ENCODE measurements around the gene ETS1.

Gene ETS1

DNA sequence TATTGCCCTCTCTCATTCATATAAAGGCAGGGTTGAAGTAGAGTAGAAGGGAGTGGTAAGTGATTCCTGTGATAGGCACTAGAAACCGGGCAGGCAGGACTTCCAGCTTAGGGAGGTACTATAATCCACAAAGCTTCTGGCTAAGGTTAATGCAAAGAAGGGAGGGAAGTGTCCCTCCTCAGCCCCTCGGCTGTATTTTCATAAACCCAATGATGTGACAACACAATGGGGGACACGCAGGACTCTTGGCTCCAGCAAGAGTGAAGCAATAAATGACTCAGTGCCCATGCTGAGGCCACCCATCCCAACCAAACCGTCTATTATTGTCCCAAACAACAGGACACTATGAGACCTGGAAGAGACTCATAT lies 90.7 kb downstream of the ETS1 start:
- no peak overlapping the region for H3K4me3 ChIP-seq (ENCODE audit: low read depth, low read length)
- no peaks in the 10 kb centered on the region for H3K27me3 ChIP-seq (ENCODE audit: control insufficient read depth, insufficient read depth, low read length)

DNA sequence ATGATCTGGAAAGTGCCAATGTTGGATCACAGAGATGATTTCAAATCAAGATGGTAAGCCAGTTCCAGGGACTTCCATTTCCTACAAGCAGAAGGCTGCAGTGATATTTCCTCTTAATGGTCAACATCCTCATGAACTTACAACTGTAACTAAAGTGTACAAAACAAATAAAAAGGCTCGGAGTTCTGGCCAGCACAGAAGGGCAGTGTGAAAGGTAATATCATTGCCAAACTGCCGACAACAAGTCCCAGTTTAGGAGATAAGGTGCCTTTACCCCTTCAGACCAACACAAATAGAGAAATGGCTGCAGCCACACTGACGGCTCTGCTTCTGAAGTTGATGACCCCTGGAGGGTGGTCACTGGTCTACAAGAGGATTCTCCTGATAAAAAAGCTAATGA lies 91.1 kb downstream of the ETS1 start:
- Histone ChIP-seq H3K9ac (ENCODE audit: low read depth, low read length) (no peak overlapping the region), H3K27me3 (ENCODE audit: control insufficient read depth, insufficient read depth, low read length) (no peaks in the 10 kb centered on the region), H3K9me3 (ENCODE audit: control insufficient read depth, insufficient read depth, low read length) (no peaks in the 10 kb centered on the region), H3K4me1 (ENCODE audit: control insufficient read depth, insufficient read depth, low read length) (peaks cover 14% of the 10 kb centered on the region), H3K4me3 (ENCODE audit: low read depth, low read length) (no peak overlapping the region), H3K36me3 (ENCODE audit: control insufficient read depth, insufficient read depth, low read length) (no peaks in the 10 kb centered on the region), H3K27ac (ENCODE audit: low read depth, low read length) (peak overlapping the region; percentile 66)

More for the DNA sequence above, 90.7 kb downstream of the ETS1 start:
- Histone ChIP-seq H3K9me3 (ENCODE audit: control insufficient read depth, insufficient read depth, low read length) (no peaks in the 10 kb centered on the region), H3K27ac (ENCODE audit: low read depth, low read length) (peak overlapping the region; percentile 66), H3K36me3 (ENCODE audit: control insufficient read depth, insufficient read depth, low read length) (no peaks in the 10 kb centered on the region), H3K4me1 (ENCODE audit: control insufficient read depth, insufficient read depth, low read length) (peaks cover 14% of the 10 kb centered on the region), H3K9ac (ENCODE audit: low read depth, low read length) (no peak overlapping the region)

DNA sequence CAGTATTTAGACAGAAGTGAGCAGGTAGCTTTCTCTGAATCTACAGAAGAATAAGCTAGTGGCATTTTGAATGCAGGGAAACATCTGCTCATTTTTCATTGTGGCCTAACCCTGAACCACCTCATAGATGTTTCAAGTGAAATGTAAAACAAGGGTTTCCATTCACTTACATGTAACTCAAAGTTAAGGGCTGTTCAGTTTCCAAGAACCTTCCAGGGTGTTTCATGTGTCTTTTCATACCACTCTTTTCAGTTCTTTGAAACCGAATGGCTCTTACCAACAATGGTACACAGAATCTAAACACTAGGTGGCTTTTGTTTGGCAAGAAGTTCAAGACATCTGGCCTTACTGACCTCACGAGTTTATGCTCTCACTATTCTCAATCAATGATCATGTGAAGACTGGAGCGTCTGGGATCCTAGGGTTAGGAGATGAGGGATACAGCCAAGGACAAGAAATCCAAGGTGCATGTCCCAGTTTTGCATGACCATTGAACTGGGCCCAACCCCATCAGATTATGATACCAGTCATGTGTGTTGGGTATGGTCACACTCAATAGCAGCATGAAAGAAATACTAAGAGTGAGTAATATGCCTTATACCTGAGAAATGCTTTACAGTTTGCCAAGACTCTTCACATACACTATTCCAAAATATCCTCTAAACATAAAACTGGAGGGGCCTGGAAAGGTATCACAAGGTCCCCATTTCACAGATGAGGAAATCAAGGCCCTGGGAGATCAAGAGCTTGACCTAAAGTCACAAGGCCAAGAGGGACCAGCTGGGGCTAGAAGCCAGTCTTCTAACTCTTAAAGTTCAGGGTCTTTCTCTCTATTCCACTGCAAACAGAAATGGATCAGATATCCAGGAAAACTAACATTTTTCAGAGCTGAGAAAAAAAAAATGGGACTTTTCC lies 92.7 kb downstream of the ETS1 start:
- H3K27ac ChIP-seq (ENCODE audit: low read depth, low read length), result no peak overlapping the region
- peaks cover 6% of the 10 kb centered on the region for H3K36me3 ChIP-seq (ENCODE audit: control insufficient read depth, insufficient read depth, low read length)
- H3K4me3 ChIP-seq (ENCODE audit: low read depth, low read length), result no peak overlapping the region
- H3K4me1 ChIP-seq (ENCODE audit: control insufficient read depth, insufficient read depth, low read length), result peaks cover 14% of the 10 kb centered on the region
- H3K27me3 ChIP-seq (ENCODE audit: control insufficient read depth, insufficient read depth, low read length), result no peaks in the 10 kb centered on the region
- no peaks in the 10 kb centered on the region for H3K9me3 ChIP-seq (ENCODE audit: control insufficient read depth, insufficient read depth, low read length)
- no peak overlapping the region for H3K9ac ChIP-seq (ENCODE audit: low read depth, low read length)

DNA sequence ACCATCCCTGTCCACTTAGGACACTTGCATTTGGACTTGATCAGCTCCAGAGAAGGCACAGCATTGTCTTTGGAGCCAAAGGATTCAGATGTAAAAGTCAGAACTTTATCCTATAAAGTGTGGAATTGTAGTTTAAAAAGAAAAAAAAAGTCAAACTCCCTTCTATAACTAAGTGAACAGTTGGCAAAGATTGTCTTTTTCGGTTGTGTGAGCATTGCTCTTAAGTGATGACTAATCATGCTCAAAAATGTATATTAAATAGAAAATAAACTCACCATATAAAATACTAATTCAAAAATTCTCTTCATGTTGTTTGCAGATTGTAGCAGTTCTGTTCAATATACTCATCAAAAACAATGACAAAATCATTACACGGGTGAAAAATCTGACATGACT lies 93.8 kb downstream of the ETS1 start:
- Histone ChIP-seq H3K9ac (ENCODE audit: low read depth, low read length) (no peak overlapping the region), H3K27ac (ENCODE audit: low read depth, low read length) (no peak overlapping the region), H3K9me3 (ENCODE audit: control insufficient read depth, insufficient read depth, low read length) (no peaks in the 10 kb centered on the region), H3K4me1 (ENCODE audit: control insufficient read depth, insufficient read depth, low read length) (peaks cover 14% of the 10 kb centered on the region), H3K27me3 (ENCODE audit: control insufficient read depth, insufficient read depth, low read length) (no peaks in the 10 kb centered on the region), H3K4me3 (ENCODE audit: low read depth, low read length) (no peak overlapping the region), H3K36me3 (ENCODE audit: control insufficient read depth, insufficient read depth, low read length) (peaks cover 17% of the 10 kb centered on the region)

DNA sequence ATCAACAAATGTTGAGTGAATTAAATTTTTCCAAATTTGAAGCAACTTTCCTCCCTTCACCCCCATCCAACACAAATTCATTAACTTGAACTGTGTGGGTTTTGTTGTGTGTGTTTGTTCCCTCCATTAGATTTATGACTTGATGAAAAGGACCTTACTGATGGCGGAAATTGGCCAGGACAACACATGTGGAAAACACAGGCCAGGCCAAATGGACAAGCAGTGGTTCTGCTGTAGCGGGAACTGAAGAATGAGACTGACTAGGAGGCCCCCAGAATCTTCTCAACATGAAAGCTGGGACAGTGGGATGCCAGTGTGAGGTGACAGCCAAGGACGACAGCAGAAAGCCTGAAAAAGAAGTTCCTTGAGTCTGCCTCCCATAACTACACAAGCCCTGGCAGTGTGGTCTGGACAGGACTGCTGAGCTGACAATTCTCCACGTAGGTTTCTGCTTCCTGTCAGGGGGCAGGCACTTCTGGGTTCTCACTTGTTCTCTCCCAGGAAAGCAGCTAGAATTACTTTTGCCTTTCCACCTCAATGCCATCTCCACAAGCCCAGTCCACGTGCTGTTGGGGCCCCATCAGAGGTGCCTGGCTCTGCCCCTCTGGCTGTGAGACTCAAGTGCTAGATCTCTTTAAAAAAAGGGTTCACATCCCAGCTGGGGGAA lies 94.3 kb downstream of the ETS1 start:
- Histone ChIP-seq H3K4me1 (ENCODE audit: control insufficient read depth, insufficient read depth, low read length) (peaks cover 14% of the 10 kb centered on the region), H3K4me3 (ENCODE audit: low read depth, low read length) (no peak overlapping the region), H3K27ac (ENCODE audit: low read depth, low read length) (no peak overlapping the region), H3K9me3 (ENCODE audit: control insufficient read depth, insufficient read depth, low read length) (no peaks in the 10 kb centered on the region), H3K36me3 (ENCODE audit: control insufficient read depth, insufficient read depth, low read length) (peaks cover 19% of the 10 kb centered on the region), H3K9ac (ENCODE audit: low read depth, low read length) (no peak overlapping the region), H3K27me3 (ENCODE audit: control insufficient read depth, insufficient read depth, low read length) (no peaks in the 10 kb centered on the region)

DNA sequence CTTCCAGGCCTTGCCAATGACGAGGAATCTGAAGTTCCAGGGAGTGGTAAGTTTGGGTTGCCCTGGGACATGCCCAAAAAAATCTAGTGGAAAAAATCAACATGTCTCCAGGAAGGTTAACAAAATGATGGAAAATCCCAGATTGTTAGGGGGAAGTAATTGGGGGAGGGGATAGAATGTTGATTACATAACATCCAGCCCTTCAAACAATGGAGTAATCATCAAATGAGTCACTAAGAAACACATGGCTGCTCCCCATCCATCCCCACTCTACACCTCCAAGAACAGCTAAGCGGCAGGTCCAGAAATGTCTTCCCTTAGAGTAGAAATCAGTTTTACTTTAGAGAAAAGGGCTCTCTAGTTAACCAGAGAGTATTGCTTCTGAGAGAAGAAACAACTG lies 94.9 kb downstream of the ETS1 start:
- peaks cover 19% of the 10 kb centered on the region for H3K36me3 ChIP-seq (ENCODE audit: control insufficient read depth, insufficient read depth, low read length)

DNA sequence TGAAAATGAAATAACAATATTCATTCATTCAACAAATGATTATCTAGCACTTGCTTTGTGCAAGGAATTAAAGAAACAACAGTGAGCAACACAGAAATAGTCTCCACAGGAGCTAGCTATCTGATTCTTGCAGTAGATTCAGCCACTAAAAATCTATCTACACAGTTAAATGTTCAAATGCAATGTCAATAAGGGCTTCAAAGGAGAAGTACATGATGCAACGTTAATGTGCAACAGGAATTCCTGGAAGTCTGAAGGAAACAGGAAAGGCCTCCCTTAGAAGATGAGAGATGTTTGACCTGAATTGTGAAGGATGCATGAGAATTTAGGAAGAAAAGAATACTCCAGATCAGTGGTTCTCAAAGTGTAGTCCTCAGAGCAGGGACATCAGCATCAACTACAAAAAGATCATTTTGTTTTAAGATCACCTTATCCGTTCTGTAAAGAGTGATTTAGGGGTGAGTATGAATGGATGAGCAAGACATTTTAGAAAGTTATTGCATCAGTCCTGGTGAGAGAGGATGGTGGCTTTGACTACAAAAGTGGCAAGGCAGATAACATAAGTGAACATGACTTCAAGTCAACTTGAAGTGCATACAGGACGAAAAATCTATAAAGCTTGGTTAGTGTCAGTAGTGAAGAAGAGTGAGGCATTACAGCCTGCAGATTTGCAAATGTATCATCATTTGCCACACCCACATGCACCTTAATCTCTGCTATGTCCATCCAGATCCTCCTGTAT lies 96.0 kb downstream of the ETS1 start:
- peaks cover 24% of the 10 kb centered on the region for H3K36me3 ChIP-seq (ENCODE audit: control insufficient read depth, insufficient read depth, low read length)
- H3K27me3 ChIP-seq (ENCODE audit: control insufficient read depth, insufficient read depth, low read length), result no peaks in the 10 kb centered on the region
- H3K9me3 ChIP-seq (ENCODE audit: control insufficient read depth, insufficient read depth, low read length), result no peaks in the 10 kb centered on the region
- no peak overlapping the region for H3K27ac ChIP-seq (ENCODE audit: low read depth, low read length)
- H3K4me3 ChIP-seq (ENCODE audit: low read depth, low read length), result no peak overlapping the region
- no peak overlapping the region for H3K9ac ChIP-seq (ENCODE audit: low read depth, low read length)
- peaks cover under 1% of the 10 kb centered on the region; the same call in 1 of the 2 replicates for H3K4me1 ChIP-seq (ENCODE audit: control insufficient read depth, insufficient read depth, low read length)

More for the DNA sequence above, 94.9 kb downstream of the ETS1 start:
- Histone ChIP-seq H3K27me3 (ENCODE audit: control insufficient read depth, insufficient read depth, low read length) (no peaks in the 10 kb centered on the region), H3K27ac (ENCODE audit: low read depth, low read length) (no peak overlapping the region), H3K9me3 (ENCODE audit: control insufficient read depth, insufficient read depth, low read length) (no peaks in the 10 kb centered on the region), H3K9ac (ENCODE audit: low read depth, low read length) (no peak overlapping the region), H3K4me1 (ENCODE audit: control insufficient read depth, insufficient read depth, low read length) (peaks cover 12% of the 10 kb centered on the region), H3K4me3 (ENCODE audit: low read depth, low read length) (no peak overlapping the region)

DNA sequence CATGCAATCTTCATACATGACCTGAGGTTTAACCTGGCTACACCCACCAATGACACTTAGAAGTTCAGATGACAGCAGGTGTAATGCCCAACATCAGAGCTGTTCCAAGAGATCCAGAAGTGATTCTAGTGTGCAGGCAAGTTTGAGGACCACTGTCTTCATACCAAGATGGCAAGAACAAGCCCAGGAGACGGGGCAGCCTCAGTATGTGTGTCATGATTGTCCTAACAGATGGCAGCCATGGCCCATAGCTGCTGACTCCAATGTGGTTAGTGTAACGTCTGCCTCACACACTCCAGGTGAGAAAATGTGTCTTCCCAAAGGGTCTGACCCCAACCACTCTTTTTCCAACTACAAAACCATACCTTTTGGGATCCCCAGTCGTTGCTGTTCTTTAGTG lies 97.3 kb downstream of the ETS1 start:
- no peak overlapping the region for H3K27ac ChIP-seq (ENCODE audit: low read depth, low read length)
- no peaks in the 10 kb centered on the region for H3K4me1 ChIP-seq (ENCODE audit: control insufficient read depth, insufficient read depth, low read length)
- H3K4me3 ChIP-seq (ENCODE audit: low read depth, low read length), result no peak overlapping the region
- H3K9ac ChIP-seq (ENCODE audit: low read depth, low read length), result no peak overlapping the region
- peaks cover 37% of the 10 kb centered on the region for H3K36me3 ChIP-seq (ENCODE audit: control insufficient read depth, insufficient read depth, low read length)
- H3K9me3 ChIP-seq (ENCODE audit: control insufficient read depth, insufficient read depth, low read length), result no peaks in the 10 kb centered on the region
- H3K27me3 ChIP-seq (ENCODE audit: control insufficient read depth, insufficient read depth, low read length), result no peaks in the 10 kb centered on the region

DNA sequence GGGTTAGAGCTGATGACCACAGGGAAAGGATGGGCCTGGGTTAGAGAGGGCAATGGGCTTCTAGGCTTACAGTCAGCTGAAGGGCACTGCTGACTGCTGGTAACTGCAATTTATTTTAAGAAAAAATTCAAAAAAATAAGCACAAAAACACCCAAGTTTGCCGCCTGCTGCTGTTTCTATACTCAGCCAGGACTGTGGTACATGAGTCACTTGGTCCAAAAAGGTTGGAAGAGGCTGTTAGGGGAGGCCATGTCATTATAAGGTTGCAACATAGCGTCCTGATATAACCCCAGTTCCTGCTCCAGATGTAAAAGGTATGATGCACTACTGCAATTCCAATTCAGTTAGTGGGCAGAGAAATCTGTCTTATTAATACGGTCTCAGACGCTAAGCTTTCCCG lies 98.9 kb downstream of the ETS1 start:
- no peaks in the 10 kb centered on the region for H3K4me1 ChIP-seq (ENCODE audit: control insufficient read depth, insufficient read depth, low read length)
- no peak overlapping the region for H3K9ac ChIP-seq (ENCODE audit: low read depth, low read length)
- H3K36me3 ChIP-seq (ENCODE audit: control insufficient read depth, insufficient read depth, low read length), result peaks cover 51% of the 10 kb centered on the region
- no peak overlapping the region for H3K27ac ChIP-seq (ENCODE audit: low read depth, low read length)
- H3K9me3 ChIP-seq (ENCODE audit: control insufficient read depth, insufficient read depth, low read length), result no peaks in the 10 kb centered on the region
- no peaks in the 10 kb centered on the region for H3K27me3 ChIP-seq (ENCODE audit: control insufficient read depth, insufficient read depth, low read length)
- H3K4me3 ChIP-seq (ENCODE audit: low read depth, low read length), result no peak overlapping the region

DNA sequence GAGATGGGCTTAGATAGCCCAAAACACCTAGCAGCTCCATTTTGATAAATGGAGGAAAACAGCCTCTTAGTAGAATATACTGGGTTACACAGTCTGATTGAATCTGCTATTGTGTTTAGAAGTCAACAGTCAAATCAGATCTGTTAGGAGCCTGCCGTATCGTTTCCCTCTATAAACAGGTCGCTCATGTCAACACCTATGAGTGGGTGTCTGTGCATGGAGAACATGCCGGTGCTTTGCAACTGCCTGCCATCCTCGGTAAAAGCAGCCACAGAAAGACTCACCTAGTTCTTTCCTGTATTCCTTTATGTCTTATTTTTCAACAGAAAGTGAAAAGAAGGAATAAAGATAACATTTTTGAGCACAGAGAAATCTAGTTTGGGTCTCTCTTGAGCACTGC lies 99.4 kb downstream of the ETS1 start:
- H3K4me3 ChIP-seq (ENCODE audit: low read depth, low read length), result no peak overlapping the region
- no peaks in the 10 kb centered on the region for H3K27me3 ChIP-seq (ENCODE audit: control insufficient read depth, insufficient read depth, low read length)
- H3K9me3 ChIP-seq (ENCODE audit: control insufficient read depth, insufficient read depth, low read length), result no peaks in the 10 kb centered on the region
- H3K27ac ChIP-seq (ENCODE audit: low read depth, low read length), result no peak overlapping the region
- no peak overlapping the region for H3K9ac ChIP-seq (ENCODE audit: low read depth, low read length)
- peaks cover 52% of the 10 kb centered on the region for H3K36me3 ChIP-seq (ENCODE audit: control insufficient read depth, insufficient read depth, low read length)
- H3K4me1 ChIP-seq (ENCODE audit: control insufficient read depth, insufficient read depth, low read length), result no peaks in the 10 kb centered on the region

DNA sequence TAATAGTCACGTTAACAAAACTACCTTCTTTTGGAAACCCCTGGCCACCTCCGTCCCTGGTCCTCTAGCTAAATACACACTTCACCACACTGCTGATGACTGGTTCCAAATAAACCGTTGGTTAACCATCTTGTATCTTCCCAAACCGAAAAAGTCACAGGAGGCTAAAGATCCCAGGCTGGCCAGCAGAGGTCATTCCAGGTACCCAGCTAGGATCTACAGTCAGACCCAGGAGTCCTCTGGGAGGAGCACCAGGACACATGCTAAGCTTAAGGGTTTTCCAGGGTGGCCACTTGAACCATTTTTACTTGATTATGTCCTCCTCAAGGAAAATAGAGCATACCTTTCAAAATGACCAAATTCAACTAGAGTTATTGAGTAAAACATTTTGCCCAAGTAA lies 103.2 kb downstream of the ETS1 start:
- no peaks in the 10 kb centered on the region for H3K27me3 ChIP-seq (ENCODE audit: control insufficient read depth, insufficient read depth, low read length)
- no peaks in the 10 kb centered on the region for H3K4me1 ChIP-seq (ENCODE audit: control insufficient read depth, insufficient read depth, low read length)
- no peak overlapping the region for H3K27ac ChIP-seq (ENCODE audit: low read depth, low read length)
- peaks cover 56% of the 10 kb centered on the region for H3K36me3 ChIP-seq (ENCODE audit: control insufficient read depth, insufficient read depth, low read length)
- no peak overlapping the region for H3K4me3 ChIP-seq (ENCODE audit: low read depth, low read length)
- no peaks in the 10 kb centered on the region for H3K9me3 ChIP-seq (ENCODE audit: control insufficient read depth, insufficient read depth, low read length)
- H3K9ac ChIP-seq (ENCODE audit: low read depth, low read length), result no peak overlapping the region

All from HUES48 (cell line).